H1 (cell line): ENCODE results near the gene VWA3B. TPM values are rescaled to one million over a fixed set of nuclear protein-coding genes. Genes with fewer than 3 reads are reported as not detected.

Experiments used
- CBX8 ChIP-seq: fragments of 300-800, 300-1000 bp; sonication (generic); IDR thresholded peaks from 2 replicates; pipeline ENCODE4 v1.7.1; 2016; ENCODE audit warnings: low read depth, low read length, borderline replicate concordance
- CEBPB ChIP-seq: IDR thresholded peaks from 2 replicates; pipeline ENCODE4 v1.6.1; 2012; ENCODE audit warnings: low read depth, low read length
- MAFK ChIP-seq: IDR thresholded peaks from 2 replicates; pipeline ENCODE4 v1.6.1; 2012; ENCODE audit warnings: low read depth, mild to moderate bottlenecking, improper control_type of control experiment, low read length
- NRF1 ChIP-seq: IDR thresholded peaks from 2 replicates; pipeline ENCODE4 v1.6.1; 2011; ENCODE audit warnings: mild to moderate bottlenecking, low read depth, low read length, improper control_type of control experiment
- RNF2 ChIP-seq: fragments of 200-900, 300-1000 bp; sonication (generic); IDR thresholded peaks from 2 replicates; pipeline ENCODE4 v1.7.1; 2016; ENCODE audit warnings: borderline replicate concordance, low read depth, mild to moderate bottlenecking, antibody characterized with exemption, low read length; ENCODE audit not compliant: poor library complexity, severe bottlenecking; ENCODE audit errors: missing control alignments
- SIX5 ChIP-seq: IDR thresholded peaks from 2 replicates; pipeline ENCODE4 v1.6.1; 2011; ENCODE audit warnings: mild to moderate bottlenecking, low read depth, low read length
- polyA plus RNA-seq, 7 experiments: library from polyadenylated mRNA; depleted of rRNA in 3 of 7; stranded (reverse) in 5 of 7; unstranded in 2 of 7; fragments of >200 nt in 5 of 7; fragments of 200-250 nt in 2 of 7; gene quantifications; 1 replicate in 5 of 7; 2 replicates in 1 of 7; 4 replicates in 1 of 7; pipeline versions ENCODE4 v1.2.1 to v1.2.3, GENCODE V29; 2011 to 2013; ENCODE audit warnings: missing spikeins in 2 of 7, mixed read lengths in 2 of 7
- total RNA-seq: library from RNA; stranded (reverse); fragmentation: NEBNext Ultra II Directional; extraction: Animal tissue kit (Norgen Biotek cat#: 25700); gene quantifications from 2 replicates; pipeline ENCODE4 v1.2.1, GENCODE V29; 2021

VWA3B gene
- total and polyA plus RNA-seq, 2 of the 8 experiments (the other 6 are each of a cell fraction or from before 2014, with no cell fraction given): not detected

DNA sequence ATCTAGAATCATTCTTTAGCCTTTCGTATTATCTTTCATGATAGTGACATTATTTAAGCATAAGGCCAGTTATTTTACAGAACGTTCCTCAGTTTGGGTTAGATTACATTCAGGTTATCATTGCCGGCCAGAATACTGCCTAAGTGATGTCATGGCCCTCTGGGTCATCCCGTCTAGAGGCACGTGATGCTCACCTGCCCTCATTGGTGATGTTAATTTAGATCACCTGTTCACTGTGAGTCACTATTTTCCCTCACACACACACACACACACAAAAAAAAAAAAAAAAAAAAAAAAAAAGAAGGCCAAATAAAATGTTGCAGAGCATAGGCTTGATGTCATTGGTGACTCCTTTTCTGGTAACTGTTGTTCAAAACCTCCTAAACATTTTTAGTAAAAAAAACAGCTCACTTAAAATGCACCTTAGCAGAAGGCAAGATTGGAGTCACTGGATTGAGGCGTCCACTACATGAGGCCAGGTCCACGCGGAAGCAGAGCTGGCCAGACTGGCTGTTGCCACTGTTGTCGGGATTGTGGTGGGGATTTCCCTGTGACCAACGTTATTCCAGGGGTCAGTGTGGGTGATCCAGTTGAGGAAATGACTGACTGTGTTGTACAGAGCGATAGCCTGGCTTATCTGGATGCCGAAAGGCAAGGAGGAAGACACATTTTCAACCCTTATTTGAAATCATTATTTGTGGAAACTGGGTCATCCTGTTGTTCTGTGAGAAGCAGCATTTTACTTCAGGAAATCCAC, 207.1 kb downstream of the VWA3B start (continued):
- TF ChIP-seq RNF2 (no peak), CEBPB (no peak), CBX8 (no peak), NRF1 (no peak), SIX5 (no peak), MAFK (no peak)
- TF ChIP-seq, all 59 proteins: peak for 0
